ENCODE measurements around the gene FGF12. TPM values are rescaled to one million over a fixed set of nuclear protein-coding genes. Genes with fewer than 3 reads are reported as not detected.

Gene FGF12
- total and polyA plus RNA-seq, 2 experiments from 2014 or later: 6.0 to 14.3 TPM

- no peak for TF ChIP-seq ZNF462 (CRISPR knock-in tag; IDR thresholded peaks at IDR 0.05)
- no peak for TF ChIP-seq REST (IDR thresholded peaks at IDR 0.05; ENCODE audit: unreplicated experiment)
- TF ChIP-seq ETS1 (IDR thresholded peaks at IDR 0.05): no peak
- TF ChIP-seq ZNF114 (CRISPR knock-in tag; IDR thresholded peaks at IDR 0.05): no peak
- no peak for TF ChIP-seq EZH2 (IDR thresholded peaks at IDR 0.05; ENCODE audit: low read depth, unreplicated experiment)
- TF ChIP-seq STAT1 (IDR thresholded peaks at IDR 0.05; ENCODE audit: unreplicated experiment): no peak
- TF ChIP-seq JUNB (IDR thresholded peaks at IDR 0.05; ENCODE audit: unreplicated experiment): no peak
- TF ChIP-seq EZH2phosphoT487 (IDR thresholded peaks at IDR 0.05; ENCODE audit: unreplicated experiment): no peak
- no peak for TF ChIP-seq ZNF331 (CRISPR knock-in tag; IDR thresholded peaks at IDR 0.05; ENCODE audit: low read depth)
Measured at GRCh38 chr3:192220915-192221314, 506.4 kb downstream of the FGF12 start (continued).
